GM18502 (cell line): ENCODE results near the gene LPAR5.
A peak's percentile ranks its signal among the peaks of the same experiment; 100 is the strongest.

Experiments used
- ATAC-seq: cut with Tn5 transposase; IDR thresholded peaks from one replicate; pipeline ENCODE4 v1.9.1; 2021; ENCODE audit warnings: mild to moderate bottlenecking; ENCODE audit not compliant: unreplicated experiment, poor library complexity

LPAR5 gene

GRCh38 chr12:6635856-6636531, at the start of gene LPAR5:
Gene LPAR5, minus strand, starts transcription at chr12:6635959. Its CDS starts 14,711 bp downstream, at chr12:6621248.
- ATAC-seq, result peak; percentile 41

GRCh38 chr12:6684609-6685008, 48.9 kb upstream of the LPAR5 start:
- no peak for ATAC-seq

GRCh38 chr12:6676962-6677361, 41.2 kb upstream of the LPAR5 start:
- ATAC-seq, result no peak

- ATAC-seq, result no peak
Observed at GRCh38 chr12:6672143-6672542, 36.4 kb upstream of the LPAR5 start.

GRCh38 chr12:6667559-6668210, 31.9 kb upstream of the LPAR5 start:
- no peak for ATAC-seq

- no peak for ATAC-seq
Observed at GRCh38 chr12:6666211-6666610, 30.5 kb upstream of the LPAR5 start.

GRCh38 chr12:6664902-6665301, 29.1 kb upstream of the LPAR5 start:
- no peak for ATAC-seq

- ATAC-seq, result peak; percentile 97
Observed at GRCh38 chr12:6662906-6663742, 27.4 kb upstream of the LPAR5 start, which contains the start of gene ING4. Gene ING4, minus strand, starts transcription at chr12:6663119. Its CDS starts 18 bp downstream, at chr12:6663101.

- no peak for ATAC-seq
Observed at GRCh38 chr12:6662602-6662905, 26.8 kb upstream of the LPAR5 start.

- no peak for ATAC-seq
Observed at GRCh38 chr12:6653987-6654386, 18.2 kb upstream of the LPAR5 start.

GRCh38 chr12:6653342-6653741, 17.6 kb upstream of the LPAR5 start:
- ATAC-seq, result no peak

GRCh38 chr12:6652391-6652790, 16.6 kb upstream of the LPAR5 start:
- no peak for ATAC-seq

GRCh38 chr12:6650832-6651231, 15.1 kb upstream of the LPAR5 start:
- no peak for ATAC-seq

- ATAC-seq, result no peak
Observed at GRCh38 chr12:6647083-6647604, 11.4 kb upstream of the LPAR5 start, which contains the start of gene ACRBP. Gene ACRBP, minus strand, starts transcription at chr12:6647432. Its CDS starts 66 bp downstream, at chr12:6647366.

- no peak for ATAC-seq
Observed at GRCh38 chr12:6646276-6647082, 10.7 kb upstream of the LPAR5 start.

- no peak for ATAC-seq
Observed at GRCh38 chr12:6644903-6645302, 9.1 kb upstream of the LPAR5 start.

- no peak for ATAC-seq
Observed at GRCh38 chr12:6644257-6644596, 8.5 kb upstream of the LPAR5 start.

GRCh38 chr12:6643569-6644256, 8.0 kb upstream of the LPAR5 start:
- ATAC-seq, result no peak

GRCh38 chr12:6641131-6641530, 5.4 kb upstream of the LPAR5 start:
- no peak for ATAC-seq

GRCh38 chr12:6640497-6640896, 4.7 kb upstream of the LPAR5 start:
- no peak for ATAC-seq
